Measurements from ENCODE around the gene SRR.

DNA sequence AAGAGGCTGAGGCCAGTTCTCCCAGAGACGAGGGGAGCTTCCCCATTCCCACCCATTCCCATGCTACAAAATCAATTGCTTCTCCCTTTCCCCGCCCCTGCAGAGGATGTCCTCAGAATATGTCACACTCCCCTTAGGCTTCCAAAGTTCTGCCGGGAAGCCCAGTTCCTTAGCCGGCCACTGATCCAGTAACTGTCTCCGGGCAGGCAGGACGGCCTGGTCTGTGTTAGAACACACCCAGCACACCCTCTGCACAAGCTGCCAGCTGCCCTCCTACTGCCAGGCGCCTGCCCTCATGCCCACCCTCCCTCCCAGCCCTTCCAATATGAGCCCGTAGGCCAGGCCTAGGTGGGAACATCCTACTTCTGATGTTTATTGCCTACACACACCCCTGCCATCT, 64.6 kb downstream of the SRR start:
- TF ChIP-seq, protein P1, sequence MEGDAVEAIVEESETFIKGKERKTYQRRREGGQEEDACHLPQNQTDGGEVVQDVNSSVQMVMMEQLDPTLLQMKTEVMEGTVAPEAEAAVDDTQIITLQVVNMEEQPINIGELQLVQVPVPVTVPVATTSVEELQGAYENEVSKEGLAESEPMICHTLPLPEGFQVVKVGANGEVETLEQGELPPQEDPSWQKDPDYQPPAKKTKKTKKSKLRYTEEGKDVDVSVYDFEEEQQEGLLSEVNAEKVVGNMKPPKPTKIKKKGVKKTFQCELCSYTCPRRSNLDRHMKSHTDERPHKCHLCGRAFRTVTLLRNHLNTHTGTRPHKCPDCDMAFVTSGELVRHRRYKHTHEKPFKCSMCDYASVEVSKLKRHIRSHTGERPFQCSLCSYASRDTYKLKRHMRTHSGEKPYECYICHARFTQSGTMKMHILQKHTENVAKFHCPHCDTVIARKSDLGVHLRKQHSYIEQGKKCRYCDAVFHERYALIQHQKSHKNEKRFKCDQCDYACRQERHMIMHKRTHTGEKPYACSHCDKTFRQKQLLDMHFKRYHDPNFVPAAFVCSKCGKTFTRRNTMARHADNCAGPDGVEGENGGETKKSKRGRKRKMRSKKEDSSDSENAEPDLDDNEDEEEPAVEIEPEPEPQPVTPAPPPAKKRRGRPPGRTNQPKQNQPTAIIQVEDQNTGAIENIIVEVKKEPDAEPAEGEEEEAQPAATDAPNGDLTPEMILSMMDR (IDR thresholded peaks at IDR 0.05; ENCODE audit: borderline replicate concordance, extremely low read depth, low read length, poor library complexity, severe bottlenecking) = no peak
- no peak for TF ChIP-seq EZH2 (IDR thresholded peaks at IDR 0.05; ENCODE audit: borderline replicate concordance, low read depth, low read length, severe bottlenecking)

Data from DND-41 (cell line).